HepG2 (cell line): ENCODE measurements around the gene ABHD4. TPM values are rescaled to one million over a fixed set of nuclear protein-coding genes. Genes with fewer than 3 reads are reported as not detected.

Experiments used
- ASH2L ChIP-seq: fragments of 300-600, 200-600 bp; sonication (generic); IDR thresholded peaks from 2 replicates; pipeline ENCODE4 v1.7.0; 2017; ENCODE audit warnings: low read depth, mild to moderate bottlenecking, moderate library complexity, mixed read lengths, low read length; ENCODE audit not compliant: insufficient read length
- ATRX ChIP-seq: sonication (generic); formaldehyde crosslinking; IDR thresholded peaks from 2 replicates; pipeline ENCODE4 v1.4.0; 2020; ENCODE audit warnings: missing genetic modification reagents, borderline replicate concordance
- CEBPB ChIP-seq: IDR thresholded peaks from 2 replicates; pipeline ENCODE4 v1.6.1; 2011; ENCODE audit warnings: low read depth, low read length, improper control_type of control experiment, borderline replicate concordance
- CHD2 ChIP-seq: IDR thresholded peaks from 2 replicates; pipeline ENCODE4 v1.6.1; 2011; ENCODE audit warnings: low read depth, low read length, improper control_type of control experiment
- CREM ChIP-seq, 2 experiments: sonication (generic) in 1 of 2; formaldehyde crosslinking in 1 of 2; IDR thresholded peaks; 2 replicates each; pipeline versions ENCODE4 v1.4.0 to v1.6.1; 2016 to 2020; ENCODE audit warnings: antibody characterized with exemption in 1 of 2, mild to moderate bottlenecking in 1 of 2, missing genetic modification reagents in 1 of 2
- KMT2B ChIP-seq: IDR thresholded peaks from 2 replicates; pipeline ENCODE4 v1.6.1; 2016; ENCODE audit warnings: missing genetic modification reagents, missing compliant biosample characterization
- NCOA1 ChIP-seq: sonication (generic); formaldehyde crosslinking; IDR thresholded peaks from 2 replicates; pipeline ENCODE4 v1.9.0; 2021; ENCODE audit warnings: missing genetic modification reagents
- SAFB2 ChIP-seq: sonication (generic); formaldehyde crosslinking; IDR thresholded peaks from 2 replicates; pipeline ENCODE4 v1.5.1; 2020; ENCODE audit warnings: missing genetic modification reagents, low read depth, mild to moderate bottlenecking, borderline replicate concordance
- SMAD9 ChIP-seq: sonication (generic); formaldehyde crosslinking; IDR thresholded peaks from 2 replicates; pipeline ENCODE4 v1.5.1; 2020; ENCODE audit warnings: mild to moderate bottlenecking, missing genetic modification reagents
- SNAPC2 ChIP-seq: sonication (generic); formaldehyde crosslinking; IDR thresholded peaks from 2 replicates; pipeline ENCODE4 v1.8.1; 2022; ENCODE audit warnings: mild to moderate bottlenecking, missing genetic modification reagents
- SP1 ChIP-seq, 2 experiments: fragments of 450-650 bp in 1 of 2; sonication (generic) in 1 of 2; formaldehyde crosslinking in 1 of 2; IDR thresholded peaks; 2 replicates each; pipeline versions ENCODE4 v1.4.0 to v1.6.1; 2016 to 2020; ENCODE audit warnings: missing genetic modification reagents in 1 of 2
- SRSF4 ChIP-seq: fragments of 200-400 bp; formaldehyde crosslinking; IDR thresholded peaks from one replicate; pipeline ENCODE4 v1.6.1; 2018; ENCODE audit warnings: mild to moderate bottlenecking, low read depth, low read length, moderate library complexity; ENCODE audit not compliant: poor library complexity, severe bottlenecking
- YY1 ChIP-seq: IDR thresholded peaks from 2 replicates; pipeline ENCODE4 v1.6.1; 2011; ENCODE audit warnings: low read length, low read depth, moderate library complexity, mild to moderate bottlenecking; ENCODE audit not compliant: insufficient read depth, insufficient replicate concordance
- ZBTB21 ChIP-seq: sonication (generic); formaldehyde crosslinking; IDR thresholded peaks from 2 replicates; pipeline ENCODE4 v1.4.0; 2020; ENCODE audit warnings: missing genetic modification reagents
- ZNF224 ChIP-seq: sonication (generic); formaldehyde crosslinking; IDR thresholded peaks from 2 replicates; pipeline ENCODE4 v1.5.0; 2020; ENCODE audit warnings: mild to moderate bottlenecking, missing genetic modification reagents
- ZNF333 ChIP-seq: sonication (generic); formaldehyde crosslinking; IDR thresholded peaks from 2 replicates; pipeline ENCODE4 v1.4.0; 2020; ENCODE audit warnings: mild to moderate bottlenecking, missing genetic modification reagents, borderline replicate concordance
- ZNF33A ChIP-seq: sonication (generic); formaldehyde crosslinking; IDR thresholded peaks from 2 replicates; pipeline ENCODE4 v1.5.1; 2020; ENCODE audit warnings: missing genetic modification reagents, mild to moderate bottlenecking, moderate library complexity, borderline replicate concordance
- ZNF354B ChIP-seq: sonication (generic); formaldehyde crosslinking; IDR thresholded peaks from 2 replicates; pipeline ENCODE4 v1.8.0; 2022; ENCODE audit warnings: mild to moderate bottlenecking, missing genetic modification reagents
- ZNF720 ChIP-seq: sonication (generic); formaldehyde crosslinking; IDR thresholded peaks from 2 replicates; pipeline ENCODE4 v1.4.0; 2020; ENCODE audit warnings: missing genetic modification reagents
- ZNF772 ChIP-seq: sonication (generic); formaldehyde crosslinking; IDR thresholded peaks from 2 replicates; pipeline ENCODE4 v1.5.0; 2020; ENCODE audit warnings: mild to moderate bottlenecking, missing genetic modification reagents
- ZNF788 ChIP-seq: sonication (generic); formaldehyde crosslinking; IDR thresholded peaks from 2 replicates; pipeline ENCODE4 v1.5.0; 2020; ENCODE audit warnings: mild to moderate bottlenecking, missing genetic modification reagents, borderline replicate concordance
- polyA plus RNA-seq, 8 experiments: library from polyadenylated mRNA; depleted of rRNA in 3 of 8; stranded (reverse) in 7 of 8; unstranded in 1 of 8; fragments of >200 nt; fragmentation: Illumina TruSeq in 4 of 8; extraction: Trizol in 4 of 8; gene quantifications; 2 replicates each; pipeline versions ENCODE4 v1.2.1 to v1.2.3, GENCODE V29; 2011 to 2016; ENCODE audit warnings: low read depth in 4 of 8, missing spikeins in 1 of 8, mixed read lengths in 1 of 8; ENCODE audit not compliant: insufficient read depth in 1 of 8
- total RNA-seq, 5 experiments: library from RNA; depleted of rRNA; stranded (reverse); fragments of >200 nt; fragmentation: Illumina TruSeq; extraction: Trizol; gene quantifications; 2 replicates each; pipeline ENCODE4 v1.2.3, GENCODE V29; 2016; ENCODE audit warnings: low read depth in 1 of 5
- TF ChIP-seq, protein P1 (sequence below): sonication (generic); formaldehyde crosslinking; IDR thresholded peaks from 2 replicates; pipeline ENCODE4 v1.5.0; 2020; ENCODE audit warnings: mild to moderate bottlenecking, missing genetic modification reagents, moderate library complexity
- TF ChIP-seq, protein P2 (sequence below): sonication (generic); formaldehyde crosslinking; IDR thresholded peaks from 2 replicates; pipeline ENCODE4 v1.5.0; 2020; ENCODE audit warnings: missing genetic modification reagents
- TF ChIP-seq, protein P3 (sequence below): sonication (generic); formaldehyde crosslinking; IDR thresholded peaks from 2 replicates; pipeline ENCODE4 v1.9.0; 2022; ENCODE audit warnings: low read depth, missing genetic modification reagents

ABHD4 gene
- total and polyA plus RNA-seq, 2 of the 13 experiments (the other 11 are each of a cell fraction or from before 2014, with no cell fraction given) = 16.1 to 47.5 TPM

DNA sequence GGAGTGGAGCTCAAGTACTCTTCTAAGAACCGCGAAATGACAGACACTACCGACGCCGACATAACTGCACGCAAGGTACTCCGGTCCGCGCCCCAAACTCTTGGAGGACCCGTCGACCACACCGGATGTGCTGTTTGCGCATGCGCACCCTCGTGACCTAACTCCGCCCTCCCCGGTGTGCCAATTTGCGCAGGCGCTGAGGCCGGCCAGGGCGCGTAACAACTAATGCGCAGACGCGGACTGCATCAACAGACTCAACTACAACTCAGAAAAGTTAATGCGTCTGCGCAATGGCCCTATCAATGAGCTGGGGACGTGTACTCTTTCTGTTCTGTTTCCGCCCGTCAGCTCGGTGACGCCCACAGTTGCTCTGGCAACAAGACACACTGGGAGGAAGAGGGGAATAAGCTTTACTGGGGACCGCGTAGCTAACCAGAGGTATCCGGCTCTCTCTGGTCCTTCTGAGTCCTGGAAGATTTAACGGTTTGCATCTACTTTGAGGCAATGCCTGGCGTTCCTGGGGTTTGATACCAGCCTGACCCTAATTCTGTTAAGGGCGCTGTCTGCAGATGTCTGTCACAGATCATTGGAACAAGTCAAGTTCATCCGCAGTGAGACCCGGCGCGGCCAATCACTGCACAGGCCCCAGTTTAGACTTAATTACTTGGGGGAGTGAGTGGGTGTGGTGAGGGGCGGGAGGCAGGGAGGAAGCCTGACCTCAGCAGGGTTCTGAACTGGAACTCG, 8.8 kb upstream of the ABHD4 start, which contains the start of gene DAD1 (continued):
- TF ChIP-seq, protein P1, sequence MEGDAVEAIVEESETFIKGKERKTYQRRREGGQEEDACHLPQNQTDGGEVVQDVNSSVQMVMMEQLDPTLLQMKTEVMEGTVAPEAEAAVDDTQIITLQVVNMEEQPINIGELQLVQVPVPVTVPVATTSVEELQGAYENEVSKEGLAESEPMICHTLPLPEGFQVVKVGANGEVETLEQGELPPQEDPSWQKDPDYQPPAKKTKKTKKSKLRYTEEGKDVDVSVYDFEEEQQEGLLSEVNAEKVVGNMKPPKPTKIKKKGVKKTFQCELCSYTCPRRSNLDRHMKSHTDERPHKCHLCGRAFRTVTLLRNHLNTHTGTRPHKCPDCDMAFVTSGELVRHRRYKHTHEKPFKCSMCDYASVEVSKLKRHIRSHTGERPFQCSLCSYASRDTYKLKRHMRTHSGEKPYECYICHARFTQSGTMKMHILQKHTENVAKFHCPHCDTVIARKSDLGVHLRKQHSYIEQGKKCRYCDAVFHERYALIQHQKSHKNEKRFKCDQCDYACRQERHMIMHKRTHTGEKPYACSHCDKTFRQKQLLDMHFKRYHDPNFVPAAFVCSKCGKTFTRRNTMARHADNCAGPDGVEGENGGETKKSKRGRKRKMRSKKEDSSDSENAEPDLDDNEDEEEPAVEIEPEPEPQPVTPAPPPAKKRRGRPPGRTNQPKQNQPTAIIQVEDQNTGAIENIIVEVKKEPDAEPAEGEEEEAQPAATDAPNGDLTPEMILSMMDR (CRISPR knock-in tag) = no peak
- peak; percentile 96; the same call in 1 of the 2 replicates for TF ChIP-seq SAFB2
- peak; percentile 66; the same call in 1 of the 2 replicates for TF ChIP-seq CEBPB
- TF ChIP-seq KMT2B (CRISPR knock-in tag) = peak; percentile 86
- TF ChIP-seq ZNF788 (CRISPR knock-in tag) = peak; percentile 78; the same call in 1 of the 2 replicates
- TF ChIP-seq CHD2 = no peak
- no peak; the same call in none of the 2 replicates for TF ChIP-seq ZNF333 (CRISPR knock-in tag)
- TF ChIP-seq SP1 (IDR thresholded peaks at IDR 0.05) = no peak
- peak; percentile 49 for TF ChIP-seq SP1 (CRISPR knock-in tag; IDR thresholded peaks at IDR 0.05)
- TF ChIP-seq ZNF720 (CRISPR knock-in tag) = peak; percentile 86; the same call in 1 of the 2 replicates
- no peak for TF ChIP-seq SRSF4
- 0 out of 2 replicates have a peak, but pooled peaks have one; percentile 85 for TF ChIP-seq ZNF354B
- TF ChIP-seq ZNF224 (CRISPR knock-in tag) = 0 out of 2 replicates have a peak, but pooled peaks have one; percentile 96
- TF ChIP-seq NCOA1 (CRISPR knock-in tag) = no peak
- peak; percentile 80 for TF ChIP-seq SNAPC2
- TF ChIP-seq ASH2L = peak; percentile 81
- 0 out of 2 replicates have a peak, but pooled peaks have one; percentile 53 for TF ChIP-seq ZBTB21 (CRISPR knock-in tag)
- no peak for TF ChIP-seq ZNF33A (CRISPR knock-in tag)
- TF ChIP-seq ZNF772 (CRISPR knock-in tag) = peak; percentile 78; the same call in 1 of the 2 replicates
- peak; percentile 92 for TF ChIP-seq CREM (IDR thresholded peaks at IDR 0.05)
- no peak for TF ChIP-seq CREM (CRISPR knock-in tag; IDR thresholded peaks at IDR 0.05)
- TF ChIP-seq, protein P2, sequence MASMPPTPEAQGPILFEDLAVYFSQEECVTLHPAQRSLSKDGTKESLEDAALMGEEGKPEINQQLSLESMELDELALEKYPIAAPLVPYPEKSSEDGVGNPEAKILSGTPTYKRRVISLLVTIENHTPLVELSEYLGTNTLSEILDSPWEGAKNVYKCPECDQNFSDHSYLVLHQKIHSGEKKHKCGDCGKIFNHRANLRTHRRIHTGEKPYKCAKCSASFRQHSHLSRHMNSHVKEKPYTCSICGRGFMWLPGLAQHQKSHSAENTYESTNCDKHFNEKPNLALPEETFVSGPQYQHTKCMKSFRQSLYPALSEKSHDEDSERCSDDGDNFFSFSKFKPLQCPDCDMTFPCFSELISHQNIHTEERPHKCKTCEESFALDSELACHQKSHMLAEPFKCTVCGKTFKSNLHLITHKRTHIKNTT (CRISPR knock-in tag) = no peak
- peak; percentile 70 for TF ChIP-seq YY1
- peak; percentile 64 for TF ChIP-seq ATRX (CRISPR knock-in tag)
- peak; percentile 93; the same call in 1 of the 2 replicates for TF ChIP-seq SMAD9 (CRISPR knock-in tag)
- TF ChIP-seq, protein P3, sequence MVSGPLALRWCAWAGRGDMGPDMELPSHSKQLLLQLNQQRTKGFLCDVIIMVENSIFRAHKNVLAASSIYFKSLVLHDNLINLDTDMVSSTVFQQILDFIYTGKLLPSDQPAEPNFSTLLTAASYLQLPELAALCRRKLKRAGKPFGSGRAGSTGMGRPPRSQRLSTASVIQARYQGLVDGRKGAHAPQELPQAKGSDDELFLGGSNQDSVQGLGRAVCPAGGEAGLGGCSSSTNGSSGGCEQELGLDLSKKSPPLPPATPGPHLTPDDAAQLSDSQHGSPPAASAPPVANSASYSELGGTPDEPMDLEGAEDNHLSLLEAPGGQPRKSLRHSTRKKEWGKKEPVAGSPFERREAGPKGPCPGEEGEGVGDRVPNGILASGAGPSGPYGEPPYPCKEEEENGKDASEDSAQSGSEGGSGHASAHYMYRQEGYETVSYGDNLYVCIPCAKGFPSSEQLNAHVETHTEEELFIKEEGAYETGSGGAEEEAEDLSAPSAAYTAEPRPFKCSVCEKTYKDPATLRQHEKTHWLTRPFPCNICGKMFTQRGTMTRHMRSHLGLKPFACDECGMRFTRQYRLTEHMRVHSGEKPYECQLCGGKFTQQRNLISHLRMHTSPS (CRISPR knock-in tag) = no peak
